ENCODE data around the gene ANKRD66.

ANKRD66 gene

GRCh38 chr6:46787871-46788540 lies 41.3 kb downstream of the ANKRD66 start:
- no peak for ATAC-seq
- no peak for TF ChIP-seq SNAI2 (CRISPR knock-in tag; IDR thresholded peaks at IDR 0.05)
- no peak for TF ChIP-seq ZNF70 (CRISPR knock-in tag; IDR thresholded peaks at IDR 0.05)
- TF ChIP-seq ESRRG (CRISPR knock-in tag; IDR thresholded peaks at IDR 0.05) = no peak
- TF ChIP-seq ZFP30 (CRISPR knock-in tag; IDR thresholded peaks at IDR 0.05) = no peak
- TF ChIP-seq, protein P1, sequence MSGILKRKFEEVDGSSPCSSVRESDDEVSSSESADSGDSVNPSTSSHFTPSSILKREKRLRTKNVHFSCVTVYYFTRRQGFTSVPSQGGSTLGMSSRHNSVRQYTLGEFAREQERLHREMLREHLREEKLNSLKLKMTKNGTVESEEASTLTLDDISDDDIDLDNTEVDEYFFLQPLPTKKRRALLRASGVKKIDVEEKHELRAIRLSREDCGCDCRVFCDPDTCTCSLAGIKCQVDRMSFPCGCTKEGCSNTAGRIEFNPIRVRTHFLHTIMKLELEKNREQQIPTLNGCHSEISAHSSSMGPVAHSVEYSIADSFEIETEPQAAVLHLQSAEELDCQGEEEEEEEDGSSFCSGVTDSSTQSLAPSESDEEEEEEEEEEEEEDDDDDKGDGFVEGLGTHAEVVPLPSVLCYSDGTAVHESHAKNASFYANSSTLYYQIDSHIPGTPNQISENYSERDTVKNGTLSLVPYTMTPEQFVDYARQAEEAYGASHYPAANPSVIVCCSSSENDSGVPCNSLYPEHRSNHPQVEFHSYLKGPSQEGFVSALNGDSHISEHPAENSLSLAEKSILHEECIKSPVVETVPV (CRISPR knock-in tag; IDR thresholded peaks at IDR 0.05) = no peak
- no peak for TF ChIP-seq PPARA (CRISPR knock-in tag; IDR thresholded peaks at IDR 0.05; ENCODE audit: borderline replicate concordance)
- TF ChIP-seq ARNTL (CRISPR knock-in tag; IDR thresholded peaks at IDR 0.05; ENCODE audit: borderline replicate concordance, low read depth) = no peak
- no peak for TF ChIP-seq ZC3H10 (CRISPR knock-in tag; IDR thresholded peaks at IDR 0.05)
- TF ChIP-seq BACH2 (CRISPR knock-in tag; IDR thresholded peaks at IDR 0.05; ENCODE audit: borderline replicate concordance) = no peak
- TF ChIP-seq POU6F1 (CRISPR knock-in tag; IDR thresholded peaks at IDR 0.05; ENCODE audit: borderline replicate concordance, low read depth) = no peak
- no peak for TF ChIP-seq ZFP3 (CRISPR knock-in tag; IDR thresholded peaks at IDR 0.05)
- TF ChIP-seq, protein P2, sequence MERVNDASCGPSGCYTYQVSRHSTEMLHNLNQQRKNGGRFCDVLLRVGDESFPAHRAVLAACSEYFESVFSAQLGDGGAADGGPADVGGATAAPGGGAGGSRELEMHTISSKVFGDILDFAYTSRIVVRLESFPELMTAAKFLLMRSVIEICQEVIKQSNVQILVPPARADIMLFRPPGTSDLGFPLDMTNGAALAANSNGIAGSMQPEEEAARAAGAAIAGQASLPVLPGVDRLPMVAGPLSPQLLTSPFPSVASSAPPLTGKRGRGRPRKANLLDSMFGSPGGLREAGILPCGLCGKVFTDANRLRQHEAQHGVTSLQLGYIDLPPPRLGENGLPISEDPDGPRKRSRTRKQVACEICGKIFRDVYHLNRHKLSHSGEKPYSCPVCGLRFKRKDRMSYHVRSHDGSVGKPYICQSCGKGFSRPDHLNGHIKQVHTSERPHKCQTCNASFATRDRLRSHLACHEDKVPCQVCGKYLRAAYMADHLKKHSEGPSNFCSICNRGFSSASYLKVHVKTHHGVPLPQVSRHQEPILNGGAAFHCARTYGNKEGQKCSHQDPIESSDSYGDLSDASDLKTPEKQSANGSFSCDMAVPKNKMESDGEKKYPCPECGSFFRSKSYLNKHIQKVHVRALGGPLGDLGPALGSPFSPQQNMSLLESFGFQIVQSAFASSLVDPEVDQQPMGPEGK (CRISPR knock-in tag; IDR thresholded peaks at IDR 0.05; ENCODE audit: borderline replicate concordance) = no peak
- TF ChIP-seq OSR1 (CRISPR knock-in tag; IDR thresholded peaks at IDR 0.05) = no peak
- no peak for TF ChIP-seq ZNF565 (CRISPR knock-in tag; conservative IDR thresholded peaks at IDR 0.05; ENCODE audit: low read depth)
- TF ChIP-seq ISL1 (CRISPR knock-in tag; IDR thresholded peaks at IDR 0.05) = no peak

GRCh38 chr6:46788791-46789190 lies 42.1 kb downstream of the ANKRD66 start:
- ATAC-seq = no peak

More at GRCh38 chr6:46788791-46789190, 42.1 kb downstream of the ANKRD66 start:
- no peak for TF ChIP-seq RARB (CRISPR knock-in tag; IDR thresholded peaks at IDR 0.05)
- TF ChIP-seq ESRRG (CRISPR knock-in tag; IDR thresholded peaks at IDR 0.05) = no peak
- TF ChIP-seq ZFP3 (CRISPR knock-in tag; IDR thresholded peaks at IDR 0.05) = no peak
- TF ChIP-seq ZNF70 (CRISPR knock-in tag; IDR thresholded peaks at IDR 0.05) = no peak
- TF ChIP-seq, protein P2 (CRISPR knock-in tag; IDR thresholded peaks at IDR 0.05; ENCODE audit: borderline replicate concordance) = no peak
- no peak for TF ChIP-seq ZFP30 (CRISPR knock-in tag; IDR thresholded peaks at IDR 0.05)
- no peak for TF ChIP-seq PPARA (CRISPR knock-in tag; IDR thresholded peaks at IDR 0.05; ENCODE audit: borderline replicate concordance)
- TF ChIP-seq, protein P1 (CRISPR knock-in tag; IDR thresholded peaks at IDR 0.05) = no peak
- TF ChIP-seq CSDC2 (CRISPR knock-in tag; IDR thresholded peaks at IDR 0.05) = no peak
- TF ChIP-seq GLIS3 (CRISPR knock-in tag; IDR thresholded peaks at IDR 0.05) = no peak
- TF ChIP-seq POU6F1 (CRISPR knock-in tag; IDR thresholded peaks at IDR 0.05; ENCODE audit: borderline replicate concordance, low read depth) = no peak
- no peak for TF ChIP-seq SNAI2 (CRISPR knock-in tag; IDR thresholded peaks at IDR 0.05)
- TF ChIP-seq BACH2 (CRISPR knock-in tag; IDR thresholded peaks at IDR 0.05; ENCODE audit: borderline replicate concordance) = no peak
